H1 (cell line): ENCODE measurements around the gene ZSCAN29. TPM values are rescaled to one million over a fixed set of nuclear protein-coding genes. Genes with fewer than 3 reads are reported as not detected.

Experiments used
- polyA plus RNA-seq, 7 experiments: library from polyadenylated mRNA; depleted of rRNA in 3 of 7; stranded (reverse) in 5 of 7; unstranded in 2 of 7; fragments of >200 nt in 5 of 7; fragments of 200-250 nt in 2 of 7; gene quantifications; 1 replicate in 5 of 7; 2 replicates in 1 of 7; 4 replicates in 1 of 7; pipeline versions ENCODE4 v1.2.1 to v1.2.3, GENCODE V29; 2011 to 2013; ENCODE audit warnings: missing spikeins in 2 of 7, mixed read lengths in 2 of 7
- total RNA-seq: library from RNA; stranded (reverse); fragmentation: NEBNext Ultra II Directional; extraction: Animal tissue kit (Norgen Biotek cat#: 25700); gene quantifications from 2 replicates; pipeline ENCODE4 v1.2.1, GENCODE V29; 2021

Gene ZSCAN29
- total and polyA plus RNA-seq, 2 of the 8 experiments (the other 6 are each of a cell fraction or from before 2014, with no cell fraction given): 6.4 to 41.3 TPM

Other genes with a start within 250 kb of the ZSCAN29 start
- 3.5 and 4.0 TPM in 2 replicates for gene TMEM62, start 237.5 kb downstream of the ZSCAN29 start, total RNA-seq
- 2.0 TPM in 2 replicates for gene TMEM62, start 237.5 kb downstream of the ZSCAN29 start, polyA plus RNA-seq (2011; rRNA removed)
- 23.4 TPM in 2 replicates for gene CCNDBP1, start 185.6 kb downstream of the ZSCAN29 start, total RNA-seq
- 29.0 and 41.7 TPM in 2 replicates for gene CCNDBP1, start 185.6 kb downstream of the ZSCAN29 start, polyA plus RNA-seq (2011; rRNA removed)
- not detected in 2 replicates for gene EPB42, start 150.0 kb downstream of the ZSCAN29 start, total RNA-seq
- not detected in 2 replicates for gene EPB42, start 150.0 kb downstream of the ZSCAN29 start, polyA plus RNA-seq (2011; rRNA removed)
- gene TGM5, start 104.1 kb downstream of the ZSCAN29 start, total RNA-seq: not detected in 2 replicates
- not detected in 2 replicates for gene TGM5, start 104.1 kb downstream of the ZSCAN29 start, polyA plus RNA-seq (2011; rRNA removed)
- not detected in 2 replicates for gene TGM7, start 68.8 kb downstream of the ZSCAN29 start, total RNA-seq
- gene TGM7, start 68.8 kb downstream of the ZSCAN29 start, polyA plus RNA-seq (2011; rRNA removed): 0.05 TPM in 1 of 2 replicates, not detected in the other
- 9.3 and 11.2 TPM in 2 replicates for gene LCMT2, start 40.5 kb downstream of the ZSCAN29 start, total RNA-seq
- 7.1 and 11.9 TPM in 2 replicates for gene LCMT2, start 40.5 kb downstream of the ZSCAN29 start, polyA plus RNA-seq (2011; rRNA removed)
- 23.1 and 23.4 TPM in 2 replicates for gene TUBGCP4, start 58 bp upstream of the ZSCAN29 start, total RNA-seq
- gene TUBGCP4, start 58 bp upstream of the ZSCAN29 start, polyA plus RNA-seq (2011; rRNA removed): 7.2 and 7.3 TPM in 2 replicates
- gene TP53BP1, start 122.1 kb upstream of the ZSCAN29 start, total RNA-seq: 63.6 and 68.5 TPM in 2 replicates
- gene TP53BP1, start 122.1 kb upstream of the ZSCAN29 start, polyA plus RNA-seq (2011; rRNA removed): 24.8 and 34.1 TPM in 2 replicates
- gene MAP1A, start 146.6 kb upstream of the ZSCAN29 start, total RNA-seq: 2.4 and 3.4 TPM in 2 replicates
- gene MAP1A, start 146.6 kb upstream of the ZSCAN29 start, polyA plus RNA-seq (2011; rRNA removed): 0.57 and 0.80 TPM in 2 replicates
- 18.8 and 24.3 TPM in 2 replicates for gene PPIP5K1, start 219.2 kb upstream of the ZSCAN29 start, total RNA-seq
- 22.7 and 30.4 TPM in 2 replicates for gene PPIP5K1, start 219.2 kb upstream of the ZSCAN29 start, polyA plus RNA-seq (2011; rRNA removed)
- 27.1 and 30.5 TPM in 2 replicates for gene CKMT1B, start 223.0 kb upstream of the ZSCAN29 start, total RNA-seq
- gene CKMT1B, start 223.0 kb upstream of the ZSCAN29 start, polyA plus RNA-seq (2011; rRNA removed): 91.3 and 111 TPM in 2 replicates
- 0.34 and 0.42 TPM in 2 replicates for gene STRC, start 247.8 kb upstream of the ZSCAN29 start, total RNA-seq
- gene STRC, start 247.8 kb upstream of the ZSCAN29 start, polyA plus RNA-seq (2011; rRNA removed): 0.41 and 0.57 TPM in 2 replicates